Measurements from ENCODE around the gene GSTT2. TPM values are rescaled to one million over a fixed set of nuclear protein-coding genes. Genes with fewer than 3 reads are reported as not detected.

Gene GSTT2
- total and polyA plus RNA-seq, 2 donors (not counting 3 experiments of a cell fraction or from before 2014, with no cell fraction given): 3.0 TPM; not detected in 1

- peaks cover 38% of the 10 kb centered on the region for H3K79me2 ChIP-seq (ENCODE audit: control insufficient read depth, insufficient read depth, low read length)
- DNase-seq (ENCODE audit: low read depth, low spot score) (no peak), FAIRE-seq (no peak)
- H3K9me3 ChIP-seq (replicated peaks; ENCODE audit: control insufficient read depth, insufficient read depth, low read length): no peaks in the 10 kb centered on the region
- peaks cover 14% of the 10 kb centered on the region for H3K4me1 ChIP-seq (ENCODE audit: control insufficient read depth, extremely low read depth, insufficient read depth, low read length)
- H3K9ac ChIP-seq (replicated peaks; ENCODE audit: extremely low read depth, insufficient read depth, low read length): no peak overlapping the region
- no peak overlapping the region for H3K4me2 ChIP-seq (ENCODE audit: insufficient read depth, low read length)
- CTCF ChIA-PET: no interaction called here
- H2AFZ ChIP-seq (ENCODE audit: low read depth, low read length): no peak overlapping the region
- no peaks in the 10 kb centered on the region for H4K20me1 ChIP-seq (replicated peaks; ENCODE audit: control insufficient read depth, extremely low read depth, insufficient read depth, low read length)
- no peaks in the 10 kb centered on the region for H3K27me3 ChIP-seq (ENCODE audit: control insufficient read depth in 2 of 2, insufficient read depth in 2 of 2, low read length in 2 of 2)
- intact Hi-C loops (cut with micrococcal nuclease) (no loop called here), dilution Hi-C loops (cut with MboI; ENCODE audit: extremely low pct_ligation_motif_present, low sequenced_read_pairs) (no loop called here)
- no peak for TF ChIP-seq POLR2AphosphoS5 (IDR thresholded peaks at IDR 0.05; ENCODE audit: insufficient read depth, low read depth, low read length)
- TF ChIP-seq CTCF (IDR thresholded peaks at IDR 0.05; ENCODE audit: extremely low read depth in 1 of 2, insufficient read depth in 1 of 2, low read depth in 1 of 2, low read length in 2 of 2): no peak
- TF ChIP-seq JUN (IDR thresholded peaks at IDR 0.05; ENCODE audit: borderline replicate concordance, insufficient read depth, insufficient read length, low read depth): no peak
- no peak for TF ChIP-seq POLR2A (IDR thresholded peaks at IDR 0.05; ENCODE audit: low read depth, low read length)
- no peak for TF ChIP-seq MAX (IDR thresholded peaks at IDR 0.05; ENCODE audit: insufficient read depth, insufficient read length)
- TF ChIP-seq MYC (IDR thresholded peaks at IDR 0.05; ENCODE audit: low read depth, low read length): no peak
- no peak for TF ChIP-seq GATA2 (IDR thresholded peaks at IDR 0.05; ENCODE audit: insufficient read depth, insufficient read length, low read depth, low read length)
- TF ChIP-seq FOS (IDR thresholded peaks at IDR 0.05; ENCODE audit: borderline replicate concordance, insufficient read depth, low read length): no peak
- no peak for TF ChIP-seq EZH2 (IDR thresholded peaks at IDR 0.05; ENCODE audit: borderline replicate concordance, low read depth, low read length, severe bottlenecking)
- H3K27ac ChIP-seq (ENCODE audit: insufficient read depth, low read depth, low read length): no peak overlapping the region
- H3K4me3 ChIP-seq (replicated peaks in 1 of 3; ENCODE audit: insufficient read depth in 1 of 3, low read depth in 1 of 3, low read length in 3 of 3): no peak overlapping the region
- H3K9me1 ChIP-seq (replicated peaks; ENCODE audit: control insufficient read depth, extremely low read depth, insufficient read depth, low read length): no peaks in the 10 kb centered on the region
- POLR2A ChIA-PET: no interaction called here
- peaks cover 0 to 2% of the 10 kb centered on the region in 2 experiments for H3K36me3 ChIP-seq (ENCODE audit: control insufficient read depth in 2 of 2, extremely low read depth in 1 of 2, insufficient read depth in 2 of 2, low read length in 2 of 2)
- BruUV-seq (replicated peaks): no TSS peak
These were observed 46.1 kb downstream of the GSTT2 start for GRCh38 chr22:24026056-24026455.

Measured in endothelial cell of umbilical vein (primary cell).